GM19455 (cell line): ENCODE results near the gene RFC5.
"Not testable (repeated sequence)": the region's sequence is repeated elsewhere in the genome, so short reads cannot be mapped to it uniquely, and the experiment has no call there.

Source experiments
- ATAC-seq: cut with Tn5 transposase; IDR thresholded peaks from one replicate; pipeline ENCODE4 v1.9.1; 2021; ENCODE audit not compliant: unreplicated experiment

The RFC5 gene

DNA sequence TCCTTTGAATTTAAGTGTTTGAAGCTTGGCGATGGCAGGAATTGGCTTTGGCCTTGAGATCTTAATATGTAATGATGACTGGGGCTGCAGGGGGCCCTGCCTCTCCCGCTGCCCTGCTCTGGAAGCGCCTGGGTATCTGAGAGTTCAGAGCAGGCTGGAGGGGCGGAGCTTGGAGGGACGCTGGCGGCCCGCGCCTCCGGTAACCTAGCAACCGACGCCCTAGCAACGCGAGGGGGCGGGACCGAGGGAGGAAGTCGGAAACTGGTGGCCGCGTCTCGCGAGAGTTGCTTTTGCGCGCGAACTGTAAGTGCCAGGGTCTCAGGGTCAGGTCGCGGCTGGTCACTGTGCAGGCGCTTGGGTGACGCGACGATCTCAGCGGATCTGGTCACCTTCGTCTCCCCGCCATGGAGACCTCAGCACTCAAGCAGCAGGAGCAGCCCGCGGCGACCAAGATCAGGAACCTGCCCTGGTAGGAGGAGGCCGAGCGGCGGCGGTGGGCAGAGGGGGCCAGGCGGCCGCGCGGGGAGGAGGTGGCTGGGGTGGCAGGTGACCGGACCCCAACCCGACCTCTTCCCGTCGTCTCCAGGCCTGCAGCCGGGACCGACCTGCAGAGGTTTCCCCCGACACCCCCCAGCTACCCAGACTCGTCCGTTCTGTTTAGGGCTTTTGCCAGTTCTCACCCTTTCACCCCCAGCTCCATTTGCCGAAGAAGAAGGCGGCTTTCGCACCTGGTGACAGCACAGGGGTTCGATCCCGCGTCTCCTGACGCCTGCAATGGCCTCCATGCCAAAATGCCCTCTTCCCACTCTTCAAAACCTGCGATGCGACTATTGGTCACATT lies at the start of gene RFC5:
Gene RFC5, plus strand, starts transcription at position 280 of the 841 bp plus-strand sequence. Its CDS starts 125 bp downstream, at position 405.
- peak; percentile 95 for ATAC-seq

GRCh38 chr12:117967043-117967442 lies 49.5 kb upstream of the RFC5 start:
- ATAC-seq: no peak

GRCh38 chr12:117967512-117967911 lies 49.0 kb upstream of the RFC5 start:
- ATAC-seq: no peak

- ATAC-seq: no peak
Measured at GRCh38 chr12:117968151-117968789, 48.2 kb upstream of the RFC5 start.

GRCh38 chr12:117968826-117969659 lies 47.5 kb upstream of the RFC5 start, which contains the start of gene KSR2:
Gene KSR2 (minus strand): TSS chr12:117968990. CDS start chr12:117968255, 735 bp downstream.
- ATAC-seq: no peak

DNA sequence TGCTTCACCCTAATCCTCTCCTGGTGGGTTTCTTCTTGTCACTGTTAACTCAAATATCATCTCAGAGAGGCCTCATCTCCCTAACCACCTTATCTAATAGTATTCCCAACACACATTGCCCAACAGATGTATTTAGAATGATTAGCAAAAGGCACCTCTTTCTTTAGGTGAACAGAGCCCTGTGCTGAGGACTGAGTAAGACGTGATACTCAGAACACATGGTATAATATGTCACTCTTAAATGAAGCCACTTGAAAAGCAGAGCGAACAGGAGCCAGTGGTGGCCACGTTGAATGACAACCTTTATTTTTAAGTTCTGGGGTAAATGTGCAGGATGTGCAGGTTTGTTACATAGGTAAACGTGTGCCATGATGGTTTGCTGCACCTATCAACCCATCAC lies 46.2 kb upstream of the RFC5 start:
- ATAC-seq: no peak

DNA sequence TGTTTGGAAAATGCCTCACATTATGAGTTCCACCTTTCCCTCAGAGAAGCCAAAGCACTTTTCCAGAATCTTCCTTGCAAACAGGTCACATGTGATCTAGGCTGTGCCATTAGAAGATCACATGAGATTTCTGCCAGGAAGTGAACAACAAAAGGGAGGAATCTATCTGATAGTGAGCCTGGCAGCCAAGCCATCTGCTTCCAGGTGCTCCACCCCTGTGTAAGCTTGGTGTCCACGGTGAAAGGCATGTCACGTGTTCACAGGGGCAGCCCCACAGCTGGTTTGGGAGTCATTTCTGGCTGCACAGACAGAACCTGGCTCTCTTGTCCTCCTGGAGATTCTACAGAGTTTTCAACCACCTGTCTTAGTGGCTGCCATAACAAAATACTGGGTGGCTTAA lies 44.2 kb upstream of the RFC5 start:
- no peak for ATAC-seq

- no peak for ATAC-seq
Measured at GRCh38 chr12:117975006-117975405, 41.5 kb upstream of the RFC5 start.

DNA sequence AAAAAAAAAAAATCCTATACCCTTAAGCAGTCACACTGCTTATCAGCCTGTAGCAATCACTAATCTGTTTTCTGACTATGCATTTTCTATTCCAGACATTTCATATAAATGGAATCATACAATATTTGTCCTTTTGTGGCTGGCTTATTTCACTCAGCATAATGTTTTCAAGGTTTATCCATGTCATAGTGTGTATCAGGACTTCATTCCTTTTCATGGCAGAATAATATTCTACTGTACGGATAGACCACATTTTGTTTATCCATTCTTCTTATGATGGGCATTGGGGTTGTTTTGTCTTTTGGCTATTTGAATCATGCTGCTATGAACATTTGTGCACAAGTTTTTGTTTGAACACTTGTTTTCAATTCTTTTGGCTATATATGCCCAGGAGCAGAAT lies 39.1 kb upstream of the RFC5 start:
- no peak for ATAC-seq

DNA sequence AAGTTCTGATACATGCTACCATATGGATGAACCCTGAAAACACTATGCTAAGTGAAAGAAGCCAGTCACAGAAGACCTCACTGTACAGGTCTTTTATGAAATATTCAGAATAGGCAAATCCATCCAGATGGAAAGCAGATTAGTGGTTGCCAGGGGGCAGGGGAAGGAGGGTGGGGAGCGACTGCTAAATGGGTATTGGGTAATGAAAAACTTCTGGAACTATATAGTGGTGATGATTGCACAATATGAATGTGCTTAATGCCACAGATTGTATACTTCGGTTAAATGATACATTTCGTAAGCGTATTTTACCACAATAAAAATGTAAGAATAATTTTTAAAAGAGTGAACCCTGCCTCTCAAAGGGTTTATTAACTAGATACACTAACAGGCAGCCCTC lies 35.9 kb upstream of the RFC5 start:
- ATAC-seq: no peak

DNA sequence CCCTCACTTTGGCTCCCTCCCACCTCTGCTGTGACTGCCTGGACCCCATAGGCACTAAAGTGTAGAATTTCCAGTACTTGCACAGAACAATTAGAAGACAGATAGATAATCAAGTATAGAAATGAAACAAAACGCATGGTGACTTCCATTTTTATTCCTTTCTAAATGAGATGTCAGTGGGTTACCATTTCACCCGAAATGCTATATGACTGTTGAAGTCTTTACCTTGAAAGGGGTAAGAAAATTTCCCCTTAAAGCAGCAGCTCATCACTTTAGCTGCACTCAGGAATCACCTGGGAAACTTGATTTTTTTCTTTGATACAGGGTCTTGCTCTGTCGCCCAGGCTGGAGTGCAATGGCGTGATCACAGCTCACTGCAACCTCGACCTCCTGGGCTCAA lies 35.2 kb upstream of the RFC5 start:
- ATAC-seq: no peak

GRCh38 chr12:117985182-117985581 lies 31.3 kb upstream of the RFC5 start:
- no peak for ATAC-seq

DNA sequence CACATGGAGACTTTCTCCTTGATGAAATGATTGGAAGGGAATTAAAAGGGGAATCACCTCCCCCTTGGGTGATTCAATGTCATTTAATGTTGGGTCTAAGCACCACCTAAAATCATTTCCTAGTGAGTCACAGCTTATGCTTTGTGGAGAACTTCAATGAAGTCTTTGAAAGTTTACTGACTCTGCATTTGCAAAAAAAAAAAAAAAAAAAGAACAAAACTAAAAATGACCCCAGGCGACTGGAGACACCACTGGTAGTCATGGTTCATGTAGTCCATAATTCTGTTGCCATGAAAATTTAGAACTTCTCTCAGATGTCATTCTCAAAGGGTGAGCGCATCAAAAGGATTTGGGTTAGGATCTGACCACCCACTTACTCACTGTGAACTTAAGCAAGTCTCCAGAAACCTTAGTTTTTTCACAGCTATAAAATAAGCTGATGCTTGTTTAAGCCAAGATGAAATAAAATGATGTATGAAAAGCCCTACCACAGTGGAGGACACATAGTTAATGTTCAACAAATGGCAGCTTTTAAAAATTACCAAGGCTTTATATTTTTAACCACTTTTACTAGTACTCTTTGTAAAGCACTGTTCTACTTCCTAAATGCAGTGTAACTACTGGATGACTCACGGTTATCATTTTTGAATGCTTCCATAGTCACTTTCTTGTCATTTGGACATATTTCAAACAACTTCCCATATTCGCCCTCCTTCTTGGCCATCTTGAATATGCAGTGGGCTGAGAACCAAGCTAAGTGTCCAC lies 29.6 kb upstream of the RFC5 start:
- ATAC-seq: no peak

DNA sequence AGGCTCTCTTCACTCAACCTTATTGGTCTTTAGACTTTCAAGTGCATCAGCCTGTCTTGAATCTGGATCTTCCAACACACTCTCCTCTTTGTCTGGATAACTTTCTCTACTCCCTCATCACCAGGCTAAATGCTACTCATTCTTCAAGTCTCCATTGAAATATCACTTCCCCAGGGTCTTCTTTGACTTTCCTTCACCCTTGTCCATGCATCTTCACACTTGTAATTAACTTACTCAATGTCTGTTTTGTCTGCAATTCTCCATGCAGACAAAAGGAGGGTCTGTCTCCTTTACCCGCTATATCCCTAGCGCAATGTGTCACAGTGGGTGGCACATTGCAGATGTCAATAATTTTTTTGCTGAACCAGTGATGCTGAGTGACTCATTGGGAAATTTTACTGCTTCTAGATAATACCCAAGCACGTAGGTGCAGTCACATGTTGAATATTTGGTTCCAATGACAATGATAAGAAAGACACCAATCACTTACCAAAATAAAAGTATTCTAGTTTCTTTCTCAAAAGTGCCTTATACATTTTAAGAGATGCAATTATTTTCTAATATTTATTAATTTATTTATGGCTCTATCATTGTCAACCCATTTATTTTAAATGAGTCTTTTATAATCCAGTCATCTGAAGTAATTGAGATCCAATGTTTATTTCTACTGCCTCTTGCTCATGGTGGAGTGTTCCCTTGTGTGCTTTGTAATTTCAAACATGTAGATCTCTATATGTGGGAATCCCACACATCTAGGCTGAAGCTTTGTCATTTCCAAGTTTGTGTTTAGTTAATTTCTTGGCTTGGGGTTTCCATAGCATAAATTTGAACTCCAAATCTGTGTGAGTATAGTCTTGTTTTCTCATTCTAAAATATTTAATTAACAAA lies 21.7 kb upstream of the RFC5 start:
- no peak for ATAC-seq

DNA sequence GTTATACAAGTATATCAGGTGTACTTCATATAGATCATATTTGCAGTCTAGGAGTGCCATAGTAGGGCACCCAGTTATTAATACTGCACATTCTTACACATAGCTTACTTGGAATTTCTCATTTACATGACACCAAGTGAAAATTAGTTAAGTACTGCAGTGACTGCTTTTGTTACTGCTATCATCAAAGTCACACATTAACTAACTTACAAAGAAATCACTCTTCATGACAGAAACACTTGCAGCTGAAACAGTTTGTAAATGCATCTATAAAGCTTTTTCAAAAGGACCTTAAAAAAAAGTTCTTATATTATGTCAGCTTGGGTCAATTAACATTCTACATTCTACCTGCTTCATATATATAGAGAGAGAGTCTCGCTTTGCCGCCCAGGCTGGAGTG lies 17.8 kb upstream of the RFC5 start:
- no peak for ATAC-seq

- ATAC-seq: not testable (repeated sequence)
Measured at GRCh38 chr12:117999806-118000205, 16.7 kb upstream of the RFC5 start.

DNA sequence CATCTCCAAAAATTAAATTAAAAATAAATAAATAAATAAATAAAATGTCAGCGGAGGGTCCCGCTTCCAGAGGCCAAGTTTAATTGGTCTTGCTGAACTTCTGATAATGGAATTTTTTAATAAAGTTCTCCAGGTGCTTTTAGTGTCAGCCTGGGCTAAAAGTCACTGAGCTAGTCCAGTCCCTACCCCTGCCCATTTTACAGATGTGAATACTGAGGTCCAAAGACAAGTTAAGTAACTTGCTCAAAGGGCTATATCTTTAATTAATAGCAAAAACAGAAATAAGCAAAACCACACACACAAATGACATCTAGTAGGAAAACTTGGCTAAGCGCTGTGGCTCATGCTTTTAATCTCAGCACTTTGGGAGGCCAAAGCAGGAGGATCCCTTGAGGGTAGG lies 5.6 kb upstream of the RFC5 start:
- ATAC-seq: no peak

GRCh38 chr12:118011377-118011776 lies 5.1 kb upstream of the RFC5 start:
- no peak for ATAC-seq

- no peak for ATAC-seq
Measured at GRCh38 chr12:118011961-118012360, 4.5 kb upstream of the RFC5 start.

- ATAC-seq: no peak
Measured at GRCh38 chr12:118013283-118013682, 3.2 kb upstream of the RFC5 start.
